Left ventricle myocardium inferior (tissue), 1 donor: Measurements from ENCODE around the gene TCL1A. TPM values are rescaled to one million over a fixed set of nuclear protein-coding genes. Genes with fewer than 3 reads are reported as not detected.

ENCODE experiments used
- DNase-seq: peaks from one replicate; pipeline ENCODE4 v3.0.0-alpha.2; 2020
- H3K27ac ChIP-seq: fragments of 200-600 bp; replicated peaks from 2 replicates; pipeline ENCODE4 v1.8.0; 2021
- H3K27me3 ChIP-seq: fragments of 200-600 bp; 2 replicates; pipeline ENCODE4 v1.8.0; 2021; ENCODE audit warnings: low read depth
- H3K36me3 ChIP-seq: fragments of 200-600 bp; 2 replicates; pipeline ENCODE4 v1.8.0; 2021
- H3K4me1 ChIP-seq: fragments of 200-600 bp; 2 replicates; pipeline ENCODE4 v1.8.0; 2021
- H3K4me3 ChIP-seq: fragments of 200-600 bp; 2 replicates; pipeline ENCODE4 v1.8.0; 2021; ENCODE audit warnings: mild to moderate bottlenecking, moderate library complexity
- H3K9me3 ChIP-seq: fragments of 200-600 bp; replicated peaks from 2 replicates; pipeline ENCODE4 v1.8.0; 2021
- intact Hi-C: fragments of 100-400 bp; cut with micrococcal nuclease; formaldehyde crosslinking; loops from one replicate; pipeline ENCODE4 v1.11.0; 2022
- total RNA-seq: library from RNA; stranded (reverse); fragmentation: NEBNext Ultra II Directional; extraction: Animal tissue kit (Norgen Biotek cat#: 25700); gene quantifications from one replicate; pipeline ENCODE4 v1.2.1, GENCODE V29; 2021
- TF ChIP-seq, protein P1 (sequence below): fragments of 200-600 bp; IDR thresholded peaks from 2 replicates; pipeline ENCODE4 v1.8.0; 2021; ENCODE audit warnings: antibody characterized with exemption, mild to moderate bottlenecking, borderline replicate concordance
- donor health status: DM: no; HTN: yes; CAD: no; lungs with severe emphysema.

The TCL1A gene
- total RNA-seq, 1 donor from 2014 or later = not detected

DNA sequence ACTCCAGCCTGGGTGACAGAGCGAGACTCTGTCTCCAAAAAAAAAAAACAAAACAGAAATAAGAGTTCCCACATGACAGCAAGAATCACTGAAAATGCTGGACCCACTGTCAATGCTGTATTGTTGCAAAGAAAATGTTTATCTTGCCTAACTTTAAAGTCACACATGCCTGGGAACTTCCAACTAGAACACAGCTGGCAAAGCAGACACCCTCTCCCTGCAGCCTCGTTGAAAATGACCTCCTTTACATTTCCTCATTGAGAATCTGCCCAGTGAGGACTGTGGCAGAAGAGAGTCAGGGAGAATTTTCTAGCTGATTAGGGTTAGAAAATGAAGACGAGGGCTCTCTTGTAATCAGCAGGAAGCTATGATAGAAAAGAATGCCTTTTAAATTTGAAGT lies 42.8 kb upstream of the TCL1A start:
- no peak for DNase-seq
- H3K4me1 ChIP-seq = no peaks in the 10 kb centered on the region
- H3K4me3 ChIP-seq = no peak overlapping the region
- TF ChIP-seq, protein P1, sequence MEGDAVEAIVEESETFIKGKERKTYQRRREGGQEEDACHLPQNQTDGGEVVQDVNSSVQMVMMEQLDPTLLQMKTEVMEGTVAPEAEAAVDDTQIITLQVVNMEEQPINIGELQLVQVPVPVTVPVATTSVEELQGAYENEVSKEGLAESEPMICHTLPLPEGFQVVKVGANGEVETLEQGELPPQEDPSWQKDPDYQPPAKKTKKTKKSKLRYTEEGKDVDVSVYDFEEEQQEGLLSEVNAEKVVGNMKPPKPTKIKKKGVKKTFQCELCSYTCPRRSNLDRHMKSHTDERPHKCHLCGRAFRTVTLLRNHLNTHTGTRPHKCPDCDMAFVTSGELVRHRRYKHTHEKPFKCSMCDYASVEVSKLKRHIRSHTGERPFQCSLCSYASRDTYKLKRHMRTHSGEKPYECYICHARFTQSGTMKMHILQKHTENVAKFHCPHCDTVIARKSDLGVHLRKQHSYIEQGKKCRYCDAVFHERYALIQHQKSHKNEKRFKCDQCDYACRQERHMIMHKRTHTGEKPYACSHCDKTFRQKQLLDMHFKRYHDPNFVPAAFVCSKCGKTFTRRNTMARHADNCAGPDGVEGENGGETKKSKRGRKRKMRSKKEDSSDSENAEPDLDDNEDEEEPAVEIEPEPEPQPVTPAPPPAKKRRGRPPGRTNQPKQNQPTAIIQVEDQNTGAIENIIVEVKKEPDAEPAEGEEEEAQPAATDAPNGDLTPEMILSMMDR = no peak
- peaks cover 80% of the 10 kb centered on the region for H3K27me3 ChIP-seq
- H3K36me3 ChIP-seq = no peaks in the 10 kb centered on the region
- intact Hi-C loops = no loop called here
- no peak overlapping the region for H3K27ac ChIP-seq
- no peaks in the 10 kb centered on the region for H3K9me3 ChIP-seq

DNA sequence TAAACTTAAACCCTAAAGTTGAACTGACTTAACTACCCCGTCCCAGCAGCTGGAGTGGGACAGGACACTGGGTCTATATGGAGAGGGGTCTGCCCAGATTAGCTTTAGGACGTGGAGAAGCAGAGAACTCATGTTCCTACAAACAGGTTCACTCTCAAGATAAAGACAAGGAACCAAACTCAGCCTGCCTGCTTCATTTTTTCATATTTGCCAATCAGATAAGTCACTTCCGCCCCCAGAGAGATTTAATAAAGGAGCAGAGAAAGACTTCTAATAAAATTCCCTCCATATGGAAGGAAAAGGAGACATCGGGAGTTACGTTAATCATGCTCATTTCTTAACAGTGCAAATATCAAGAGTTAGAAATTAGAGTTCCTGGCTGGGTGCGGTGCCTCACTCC lies 42.2 kb upstream of the TCL1A start:
- TF ChIP-seq, protein P1 = no peak

DNA sequence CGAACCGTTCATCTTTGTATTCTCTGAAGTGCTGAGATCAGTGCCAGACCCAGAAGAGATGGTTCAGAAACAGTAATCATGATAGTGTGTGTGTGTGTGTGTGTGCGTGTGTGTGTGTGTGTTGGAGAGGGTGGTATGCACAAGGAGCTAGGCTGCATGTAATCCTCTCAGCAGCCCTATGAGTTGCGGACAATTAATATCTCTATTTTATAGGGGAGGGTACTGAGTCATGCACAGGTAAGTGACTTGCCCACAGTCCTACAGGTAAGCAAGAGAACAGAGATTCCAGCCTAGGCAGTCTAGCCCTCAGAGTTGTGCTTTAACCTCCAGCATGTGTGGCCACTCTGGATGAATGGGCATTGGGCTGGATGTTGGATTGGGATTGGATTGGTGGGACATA lies 27.9 kb upstream of the TCL1A start:
- Histone ChIP-seq H3K27ac (no peak overlapping the region), H3K27me3 (peaks cover 29% of the 10 kb centered on the region), H3K9me3 (no peaks in the 10 kb centered on the region), H3K4me3 (no peak overlapping the region), H3K4me1 (no peaks in the 10 kb centered on the region), H3K36me3 (no peaks in the 10 kb centered on the region)
- no peak for DNase-seq
- intact Hi-C loops = no loop called here
- TF ChIP-seq, protein P1 = no peak

More for the DNA sequence above, 42.2 kb upstream of the TCL1A start:
- Histone ChIP-seq H3K4me3 (no peak overlapping the region), H3K9me3 (no peaks in the 10 kb centered on the region), H3K27me3 (peaks cover 77% of the 10 kb centered on the region), H3K36me3 (no peaks in the 10 kb centered on the region), H3K4me1 (no peaks in the 10 kb centered on the region), H3K27ac (no peak overlapping the region)
- DNase-seq = no peak
- intact Hi-C loops = no loop called here

DNA sequence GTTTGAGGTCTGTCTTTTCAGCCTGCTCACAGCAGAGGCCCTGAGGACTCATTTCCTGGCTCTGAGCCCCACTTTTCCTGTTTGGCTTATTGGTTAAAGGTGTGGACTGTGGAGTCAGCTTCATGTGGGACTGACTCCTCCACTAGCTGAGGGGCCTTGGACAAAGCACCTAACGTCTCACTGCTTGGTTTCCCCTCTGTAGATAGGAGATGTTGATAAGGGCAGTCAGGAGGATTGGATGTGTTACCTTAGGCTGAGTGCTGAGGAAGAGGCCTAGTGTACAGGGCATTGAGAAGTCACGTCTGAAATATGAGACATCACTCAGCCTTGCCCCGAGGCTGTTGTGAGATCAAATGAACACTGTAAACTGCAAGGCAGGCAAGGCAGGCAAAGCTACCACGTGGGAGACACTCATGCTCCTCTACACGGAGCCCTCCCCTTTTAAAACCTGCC lies 27.1 kb upstream of the TCL1A start:
- Histone ChIP-seq H3K9me3 (no peaks in the 10 kb centered on the region), H3K27ac (no peak overlapping the region), H3K4me3 (no peak overlapping the region), H3K27me3 (peaks cover 29% of the 10 kb centered on the region), H3K36me3 (no peaks in the 10 kb centered on the region), H3K4me1 (no peaks in the 10 kb centered on the region)
- DNase-seq = no peak
- TF ChIP-seq, protein P1 = no peak
- intact Hi-C loops = no loop called here

DNA sequence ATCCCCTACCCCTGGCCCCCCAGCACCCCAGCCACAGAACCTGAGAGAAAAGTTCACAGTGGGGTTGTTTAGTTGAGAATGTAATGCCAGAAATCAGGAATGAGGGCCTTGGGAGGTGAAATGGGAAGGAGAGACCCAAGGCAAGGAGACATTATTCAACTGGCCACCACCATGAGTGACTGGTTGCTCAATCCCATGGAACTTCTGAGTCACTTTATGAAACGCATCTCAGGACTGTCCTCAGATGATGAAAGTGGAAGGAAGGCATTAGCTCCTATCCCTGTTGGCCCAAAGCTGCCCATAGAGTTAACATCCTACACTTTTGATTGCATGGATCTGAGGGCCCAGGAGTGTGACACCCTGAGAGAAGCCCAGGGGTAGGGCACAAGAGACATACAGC lies 25.4 kb upstream of the TCL1A start:
- Histone ChIP-seq H3K9me3 (no peaks in the 10 kb centered on the region), H3K4me1 (no peaks in the 10 kb centered on the region), H3K27me3 (peaks cover 22% of the 10 kb centered on the region), H3K27ac (no peak overlapping the region), H3K36me3 (no peaks in the 10 kb centered on the region), H3K4me3 (no peak overlapping the region)
- TF ChIP-seq, protein P1 = no peak
- intact Hi-C loops = no loop called here
- DNase-seq = no peak

DNA sequence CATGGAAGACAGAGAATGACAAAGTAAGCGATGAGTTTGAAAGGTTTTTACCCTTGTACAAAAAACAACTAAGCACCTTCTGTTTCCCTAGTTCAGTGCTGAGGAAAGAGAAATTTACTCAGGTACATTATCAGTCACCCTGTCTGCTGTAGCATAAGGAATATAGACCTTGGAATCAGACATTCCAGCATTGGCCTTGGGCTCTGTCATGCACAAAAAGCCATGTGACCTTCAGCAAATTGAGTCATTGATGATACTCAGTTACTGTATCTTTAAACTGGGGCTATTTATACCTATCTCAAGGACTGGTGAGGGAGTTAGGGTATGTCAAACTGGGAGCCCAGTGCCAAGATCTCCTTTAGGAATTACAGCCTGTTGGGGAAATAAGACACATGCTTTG lies 19.3 kb upstream of the TCL1A start:
- no peaks in the 10 kb centered on the region for H3K36me3 ChIP-seq
- no peak for DNase-seq
- H3K27ac ChIP-seq = no peak overlapping the region
- no peak overlapping the region for H3K4me3 ChIP-seq
- intact Hi-C loops = no loop called here
- H3K9me3 ChIP-seq = no peaks in the 10 kb centered on the region
- no peaks in the 10 kb centered on the region for H3K4me1 ChIP-seq
- TF ChIP-seq, protein P1 = no peak
- H3K27me3 ChIP-seq = peaks cover 71% of the 10 kb centered on the region
